Psoas muscle (tissue), 8 donors: ENCODE measurements around the gene PTPRM. TPM values are rescaled to one million over a fixed set of nuclear protein-coding genes. Genes with fewer than 3 reads are reported as not detected.

Source experiments
- ATAC-seq, 4 donors: fragments of 200-7000 bp; cut with Tn5 transposase; one replicate each; pipeline ENCODE4 v1.9.1; 2020; ENCODE audit warnings: moderate library complexity in 3 of 4, mild to moderate bottlenecking in 2 of 4
- DNase-seq, 2 donors: peaks; one replicate each; pipeline ENCODE4 v3.0.0-alpha.2; 2020
- H3K27ac ChIP-seq: fragments of 200-600 bp; one replicate; pipeline ENCODE4 v1.8.0; 2022
- H3K27me3 ChIP-seq, 3 donors: fragments of 200-600 bp in 1 of 3; one replicate each; pipeline versions ENCODE4 v1.6.1 to v1.8.0; 2013 to 2022; ENCODE audit warnings: low read length in 2 of 3, mild to moderate bottlenecking in 2 of 3, moderate library complexity in 1 of 3; ENCODE audit not compliant: insufficient read depth in 3 of 3
- H3K36me3 ChIP-seq, 2 donors: fragments of 200-600 bp in 1 of 2; one replicate each; pipeline versions ENCODE4 v1.6.1 to v1.8.0; 2013 to 2022; ENCODE audit warnings: low read depth in 1 of 2, mild to moderate bottlenecking in 1 of 2, moderate library complexity in 1 of 2; ENCODE audit not compliant: insufficient read depth in 1 of 2
- H3K4me1 ChIP-seq: fragments of 200-600 bp; one replicate; pipeline ENCODE4 v1.8.0; 2022
- H3K4me3 ChIP-seq: fragments of 200-600 bp; one replicate; pipeline ENCODE4 v1.8.0; 2022; ENCODE audit warnings: mild to moderate bottlenecking
- H3K9me3 ChIP-seq: fragments of 200-600 bp; one replicate; pipeline ENCODE4 v1.8.0; 2022
- WGBS, 3 donors: extraction: QIAGEN DNeasy Blood & Tissue Kit; methylation state at CpG; one replicate each; pipeline versions ENCODE4 v1.1.6 to v1.1.7; 2013; 5-methylcytosine and 5-hydroxymethylcytosine counted together
- intact Hi-C, 2 donors: fragments of 100-400 bp; cut with DNase I; formaldehyde crosslinking; loops; one replicate each; pipeline versions ENCODE4 v1.11.0 to v1.14.2; 2022
- polyA plus RNA-seq, 3 donors: library from polyadenylated mRNA; stranded (reverse); fragments of 200-250 nt; gene quantifications; one replicate each; pipeline ENCODE4 v1.2.3, GENCODE V29; 2013
- total RNA-seq, 4 donors: library from RNA; stranded (reverse); fragmentation: NEBNext Ultra II Directional in 2 of 4; extraction: Animal tissue kit (Norgen Biotek cat#: 25700) in 2 of 4; gene quantifications; one replicate each; pipeline versions ENCODE4 v1.2.1 to v1.2.4, GENCODE V29; 2021 to 2023
- TF ChIP-seq, protein P1 (sequence below): fragments of 200-600 bp; IDR thresholded peaks from one replicate; pipeline ENCODE4 v1.8.0; 2022; ENCODE audit warnings: antibody characterized with exemption
- donor health status: healthy with polysubstance abuse.
- donor health status: DM: no; HTN: no; CAD: no; lungs with moderate emphysema.
- donor health status: Bipolar disorder and iron deficiency.
- donor health status: healthy.
- donor health status: DM: yes; HTN: yes; CAD: no.
- donor health status: DM: no; HTN: no; CAD: no.
- donor health status: DM: no; HTN: no; CAD: no.
- donor health status: DM: yes; HTN: yes; CAD: no.

Gene PTPRM
- total and polyA plus RNA-seq, 7 donors, result 27.4 to 78.9 (median 39.0) TPM

DNA sequence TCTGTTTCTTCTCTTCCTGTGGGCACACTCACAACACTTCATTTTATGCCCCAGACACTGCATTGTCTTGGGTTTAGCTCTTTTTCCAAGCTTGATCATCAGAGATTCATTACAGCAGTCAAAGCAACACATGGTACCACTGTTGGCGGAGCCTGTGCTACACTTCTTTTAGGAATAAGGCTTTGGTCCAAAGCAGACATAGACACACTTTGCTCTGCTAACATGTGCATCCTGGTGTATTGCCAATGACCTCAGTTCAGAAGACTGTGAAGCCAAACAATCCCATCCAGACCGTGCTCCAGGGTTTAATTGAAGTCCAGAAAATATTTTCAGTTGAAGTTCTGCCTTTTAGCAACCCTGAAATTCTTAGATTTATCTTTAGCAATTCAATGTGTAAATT lies 687.5 kb downstream of the PTPRM start:
- Histone ChIP-seq H3K27me3 (no peaks in the 10 kb centered on the region), H3K27ac (no peak overlapping the region), H3K36me3 (peaks cover 2 to 26% of the 10 kb centered on the region in 2 donors), H3K4me1 (no peaks in the 10 kb centered on the region), H3K9me3 (no peaks in the 10 kb centered on the region), H3K4me3 (no peak overlapping the region)
- TF ChIP-seq, protein P1, sequence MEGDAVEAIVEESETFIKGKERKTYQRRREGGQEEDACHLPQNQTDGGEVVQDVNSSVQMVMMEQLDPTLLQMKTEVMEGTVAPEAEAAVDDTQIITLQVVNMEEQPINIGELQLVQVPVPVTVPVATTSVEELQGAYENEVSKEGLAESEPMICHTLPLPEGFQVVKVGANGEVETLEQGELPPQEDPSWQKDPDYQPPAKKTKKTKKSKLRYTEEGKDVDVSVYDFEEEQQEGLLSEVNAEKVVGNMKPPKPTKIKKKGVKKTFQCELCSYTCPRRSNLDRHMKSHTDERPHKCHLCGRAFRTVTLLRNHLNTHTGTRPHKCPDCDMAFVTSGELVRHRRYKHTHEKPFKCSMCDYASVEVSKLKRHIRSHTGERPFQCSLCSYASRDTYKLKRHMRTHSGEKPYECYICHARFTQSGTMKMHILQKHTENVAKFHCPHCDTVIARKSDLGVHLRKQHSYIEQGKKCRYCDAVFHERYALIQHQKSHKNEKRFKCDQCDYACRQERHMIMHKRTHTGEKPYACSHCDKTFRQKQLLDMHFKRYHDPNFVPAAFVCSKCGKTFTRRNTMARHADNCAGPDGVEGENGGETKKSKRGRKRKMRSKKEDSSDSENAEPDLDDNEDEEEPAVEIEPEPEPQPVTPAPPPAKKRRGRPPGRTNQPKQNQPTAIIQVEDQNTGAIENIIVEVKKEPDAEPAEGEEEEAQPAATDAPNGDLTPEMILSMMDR, result no peak
- 49 to 65% (median 51%) methylated on average over 2 of the region's 2 CpGs for WGBS, 3 donors
- ATAC-seq, result no peak
- intact Hi-C loops, result no loop called here
- DNase-seq, result no peak

DNA sequence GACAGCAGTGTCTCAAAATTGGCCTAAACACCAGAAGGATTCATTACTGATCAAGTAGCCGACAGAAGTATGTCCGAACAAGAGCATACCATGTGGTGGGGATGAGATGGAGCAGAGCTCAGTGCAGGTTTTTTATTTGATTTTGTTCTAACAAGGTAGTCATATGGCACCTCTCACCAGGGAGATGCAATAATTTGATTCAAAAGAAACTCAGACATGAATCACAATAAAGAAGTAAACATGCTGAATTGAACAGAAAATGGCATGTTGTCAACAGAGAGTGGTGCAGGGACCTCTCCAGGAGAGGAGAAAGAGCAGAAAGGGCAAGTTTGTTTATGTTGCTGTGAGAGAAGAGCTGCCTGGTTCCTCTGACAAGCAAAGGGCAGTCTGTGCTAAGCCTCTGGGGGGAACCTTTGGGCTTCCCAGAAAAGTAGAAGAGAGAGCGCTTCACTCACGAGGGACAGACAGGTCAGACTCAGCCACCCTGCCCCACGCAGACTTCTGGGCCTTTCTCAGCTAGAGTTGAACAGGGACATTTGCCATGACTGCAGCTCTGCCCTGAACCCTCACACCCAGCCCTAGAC lies 690.8 kb downstream of the PTPRM start:
- no peaks in the 10 kb centered on the region for H3K4me1 ChIP-seq
- H3K36me3 ChIP-seq, result peaks cover 2 to 24% of the 10 kb centered on the region in 2 donors
- TF ChIP-seq, protein P1, result no peak
- H3K9me3 ChIP-seq, result no peaks in the 10 kb centered on the region
- no peak overlapping the region for H3K27ac ChIP-seq
- DNase-seq, result no peak
- no peaks in the 10 kb centered on the region for H3K27me3 ChIP-seq
- no peak overlapping the region for H3K4me3 ChIP-seq
- WGBS, 3 donors, result 90 to 97% (median 90%) methylated on average over 5 of the region's 5 CpGs
- intact Hi-C loops, result no loop called here
- no peak for ATAC-seq

DNA sequence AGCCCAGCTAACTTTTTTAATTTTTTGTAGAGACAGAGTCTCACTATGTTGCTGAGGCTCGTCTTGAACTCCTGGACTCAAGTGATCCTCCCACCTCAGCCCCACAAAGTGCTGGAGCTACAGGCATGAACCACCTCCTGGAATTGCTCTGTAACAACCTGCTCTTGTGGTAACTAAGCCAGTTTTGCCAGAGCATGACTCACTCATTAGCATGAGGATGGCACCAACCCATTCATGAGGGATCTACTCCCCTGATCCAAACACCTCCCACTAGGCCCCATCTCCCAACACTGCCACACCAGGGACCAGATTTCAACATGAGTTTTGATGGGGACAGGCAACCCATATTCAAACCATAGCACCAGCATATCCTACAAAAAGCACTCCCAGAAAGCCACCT lies 693.2 kb downstream of the PTPRM start:
- DNase-seq, result no peak
- peaks cover 0 to 10% of the 10 kb centered on the region in 2 donors for H3K36me3 ChIP-seq
- ATAC-seq, result peak in 2 of 4 donors; percentile 37 to 59
- TF ChIP-seq, protein P1, result no peak
- H3K27ac ChIP-seq, result no peak overlapping the region
- H3K4me3 ChIP-seq, result no peak overlapping the region
- 88 to 96% (median 96%) methylated on average over 1 of the region's 1 CpG for WGBS, 3 donors
- intact Hi-C loops, result no loop called here
- H3K27me3 ChIP-seq, result no peaks in the 10 kb centered on the region
- H3K4me1 ChIP-seq, result no peaks in the 10 kb centered on the region
- no peaks in the 10 kb centered on the region for H3K9me3 ChIP-seq

- no peak overlapping the region for H3K4me3 ChIP-seq
- no peak for ATAC-seq
- no peak for DNase-seq
- TF ChIP-seq, protein P1, result no peak
- H3K9me3 ChIP-seq, result no peaks in the 10 kb centered on the region
- intact Hi-C loops, result no loop called here
- 62 to 72% (median 67%) methylated on average over 9 of the region's 9 CpGs for WGBS, 3 donors
- no peak overlapping the region for H3K27ac ChIP-seq
- no peaks in the 10 kb centered on the region for H3K4me1 ChIP-seq
- peaks cover 0 to 13% of the 10 kb centered on the region in 2 donors for H3K36me3 ChIP-seq
- H3K27me3 ChIP-seq, result no peaks in the 10 kb centered on the region
Measured at GRCh38 chr18:8260827-8261226, 693.7 kb downstream of the PTPRM start.

- peaks cover 0 to 13% of the 10 kb centered on the region in 2 donors for H3K36me3 ChIP-seq
- intact Hi-C loops, result no loop called here
- no peak overlapping the region for H3K27ac ChIP-seq
- H3K4me1 ChIP-seq, result no peaks in the 10 kb centered on the region
- no peaks in the 10 kb centered on the region for H3K27me3 ChIP-seq
- WGBS, 3 donors, result 63 to 77% (median 72%) methylated on average over 7 of the region's 7 CpGs
- TF ChIP-seq, protein P1, result no peak
- H3K4me3 ChIP-seq, result no peak overlapping the region
- H3K9me3 ChIP-seq, result no peaks in the 10 kb centered on the region
- ATAC-seq (no peak), DNase-seq (no peak)
Measured at GRCh38 chr18:8261651-8262091, 694.6 kb downstream of the PTPRM start.
